ENCODE measurements around the gene FAM229A. TPM values are rescaled to one million over a fixed set of nuclear protein-coding genes. Genes with fewer than 3 reads are reported as not detected.

FAM229A gene
- 100 to 1,000 TPM; 103 to 194 TPM for total RNA-seq
- 71.5 TPM for polyA plus RNA-seq (ENCODE audit: insufficient read depth, low read depth, low replicate concordance)
- long read RNA-seq, donor 1, partial matches to known transcripts, result 0 of 2 reads
- long read RNA-seq, donor 1, other reads (novel, unspliced or antisense), result 0 of 2 reads
- long read RNA-seq, donor 2, partial matches to known transcripts, result 0 of 5 reads
- long read RNA-seq, donor 2, other reads (novel, unspliced or antisense), result 0 of 5 reads

- Histone ChIP-seq H3K27ac (peak within 1 kb of the TSS; percentile 84 to 94), H3K9me3 (no peaks in the 10 kb centered on the region), H3K4me3 (peak within 1 kb of the TSS; percentile 37 to 55), H3K27me3 (no peaks in the 10 kb centered on the region), H3K36me3 (ENCODE audit: low read depth, missing control alignments) (no peaks in the 10 kb centered on the region), H3K4me1 (peaks cover 29% of the 10 kb centered on the region)
- no peak for TF ChIP-seq POLR2A (IDR thresholded peaks at IDR 0.05)
- 36 to 46% methylated on average over 11 to 17 of the region's 17 CpGs for WGBS, 2 donors
- intact Hi-C loops (cut with DNase I; ENCODE audit: low total_unique reads), result no loop called here
- peak; percentile 72 for DNase-seq
These were observed at the start of gene FAM229A, which contains the start of gene TSSK3 for GRCh38 chr1:32362474-32363313. Gene FAM229A, minus strand, starts transcription at chr1:32362485. Its CDS starts 394 bp downstream, at chr1:32362091. Gene TSSK3, plus strand, starts transcription at chr1:32362539. Its CDS starts 163 bp downstream, at chr1:32362702.

- DNase-seq, result no peak
- Histone ChIP-seq H3K36me3 (ENCODE audit: low read depth, missing control alignments) (no peaks in the 10 kb centered on the region), H3K27me3 (no peaks in the 10 kb centered on the region), H3K9me3 (no peaks in the 10 kb centered on the region), H3K27ac (no peak overlapping the region), H3K4me3 (no peak overlapping the region), H3K4me1 (no peaks in the 10 kb centered on the region)
- TF ChIP-seq POLR2A (IDR thresholded peaks at IDR 0.05) (no peak), CTCF (IDR thresholded peaks at IDR 0.05) (no peak)
- intact Hi-C loops (cut with DNase I; ENCODE audit: low total_unique reads), result no loop called here
These were observed 49.0 kb upstream of the FAM229A start for GRCh38 chr1:32411261-32411660.

- no peak for DNase-seq
- TF ChIP-seq CTCF (IDR thresholded peaks at IDR 0.05) (no peak), POLR2A (IDR thresholded peaks at IDR 0.05) (no peak)
- intact Hi-C loops (cut with DNase I; ENCODE audit: low total_unique reads), result no loop called here
- H3K36me3 ChIP-seq (ENCODE audit: low read depth, missing control alignments), result no peaks in the 10 kb centered on the region
- 84 to 95% methylated on average over 4 of the region's 4 CpGs for WGBS, 2 donors
- H3K4me1 ChIP-seq, result no peaks in the 10 kb centered on the region
- no peak overlapping the region for H3K4me3 ChIP-seq
- no peaks in the 10 kb centered on the region for H3K9me3 ChIP-seq
- H3K27me3 ChIP-seq, result no peaks in the 10 kb centered on the region
- H3K27ac ChIP-seq, result no peak overlapping the region
These were observed 44.4 kb upstream of the FAM229A start for GRCh38 chr1:32406629-32407111.

GRCh38 chr1:32405672-32406467, 43.6 kb upstream of the FAM229A start:
- DNase-seq, result no peak
- Histone ChIP-seq H3K27me3 (no peaks in the 10 kb centered on the region), H3K27ac (no peak overlapping the region), H3K4me1 (no peaks in the 10 kb centered on the region), H3K4me3 (no peak overlapping the region), H3K9me3 (no peaks in the 10 kb centered on the region), H3K36me3 (ENCODE audit: low read depth, missing control alignments) (no peaks in the 10 kb centered on the region)
- WGBS, 2 donors, result 87 to 88% methylated on average over 4 of the region's 4 CpGs
- TF ChIP-seq POLR2A (IDR thresholded peaks at IDR 0.05) (no peak), CTCF (IDR thresholded peaks at IDR 0.05) (no peak)
- intact Hi-C loops (cut with DNase I; ENCODE audit: low total_unique reads), result no loop called here

GRCh38 chr1:32404946-32405345, 42.7 kb upstream of the FAM229A start:
- WGBS, 2 donors, result 45 to 47% methylated on average over 2 of the region's 2 CpGs
- Histone ChIP-seq H3K9me3 (no peaks in the 10 kb centered on the region), H3K4me3 (no peak overlapping the region), H3K27ac (no peak overlapping the region), H3K36me3 (ENCODE audit: low read depth, missing control alignments) (no peaks in the 10 kb centered on the region), H3K27me3 (no peaks in the 10 kb centered on the region), H3K4me1 (no peaks in the 10 kb centered on the region)
- no peak for TF ChIP-seq CTCF (IDR thresholded peaks at IDR 0.05)
- TF ChIP-seq POLR2A (IDR thresholded peaks at IDR 0.05), result no peak
- DNase-seq, result no peak
- intact Hi-C loops (cut with DNase I; ENCODE audit: low total_unique reads), result no loop called here
